RWPE2 (cell line): ENCODE results near the gene OGT.

Source experiments
- ATAC-seq: fragments of 200-7000 bp; cut with Tn5 transposase; 3 replicates; pipeline ENCODE4 v1.9.1; 2021; ENCODE audit warnings: low read depth
- DNase-seq: peaks from one replicate; pipeline ENCODE4 v3.0.0-alpha.2; 2020; ENCODE audit warnings: low spot score
- H3K27ac ChIP-seq: fragments of 450-650 bp; 2 replicates; pipeline ENCODE4 v1.5.1; 2017; ENCODE audit warnings: mild to moderate bottlenecking; ENCODE audit not compliant: poor library complexity, severe bottlenecking
- H3K27me3 ChIP-seq: fragments of 250-450 bp; sonication (Bioruptor Pico); 2 replicates; pipeline ENCODE4 v1.5.1; 2021; ENCODE audit warnings: mild to moderate bottlenecking, moderate library complexity; ENCODE audit not compliant: insufficient read depth, poor library complexity, severe bottlenecking
- H3K36me3 ChIP-seq: fragments of 250-450 bp; sonication (Bioruptor Pico); 2 replicates; pipeline ENCODE4 v1.5.1; 2020; ENCODE audit warnings: low read depth, mild to moderate bottlenecking, moderate library complexity
- H3K4me1 ChIP-seq: fragments of 250-450 bp; sonication (Bioruptor Pico); 2 replicates; pipeline ENCODE4 v1.5.1; 2021; ENCODE audit warnings: mild to moderate bottlenecking, moderate library complexity; ENCODE audit not compliant: insufficient read depth, poor library complexity, severe bottlenecking
- H3K4me3 ChIP-seq: fragments of 250-450 bp; sonication (Bioruptor Pico); 2 replicates; pipeline ENCODE4 v1.5.1; 2021; ENCODE audit warnings: mild to moderate bottlenecking, moderate library complexity; ENCODE audit not compliant: severe bottlenecking
- H3K9me3 ChIP-seq: fragments of 250-450 bp; sonication (Bioruptor Pico); 2 replicates; pipeline ENCODE4 v1.5.1; 2021; ENCODE audit warnings: mild to moderate bottlenecking, moderate library complexity; ENCODE audit not compliant: severe bottlenecking
- CTCF ChIP-seq: fragments of 450-650 bp; IDR thresholded peaks from one replicate; pipeline ENCODE4 v1.5.1; 2017; ENCODE audit warnings: mild to moderate bottlenecking, moderate library complexity; ENCODE audit not compliant: poor library complexity, severe bottlenecking

Gene OGT

GRCh38 chrX:71618303-71618721 is 85.4 kb downstream of the OGT start, which contains the start of gene CXCR3:
Gene CXCR3, minus strand, starts transcription at chrX:71618511. Its CDS starts 62 bp downstream, at chrX:71618449.
- Histone ChIP-seq H3K36me3 (no peaks in the 10 kb centered on the region), H3K4me1 (no peaks in the 10 kb centered on the region), H3K27ac (no peak within 1 kb of the TSS), H3K9me3 (no peaks in the 10 kb centered on the region), H3K27me3 (no peaks in the 10 kb centered on the region), H3K4me3 (no peak within 1 kb of the TSS)
- no peak for TF ChIP-seq CTCF
- ATAC-seq (no peak), DNase-seq (no peak)

- no peak for ATAC-seq
- Histone ChIP-seq H3K27me3 (no peaks in the 10 kb centered on the region), H3K27ac (no peak overlapping the region), H3K36me3 (no peaks in the 10 kb centered on the region), H3K4me1 (no peaks in the 10 kb centered on the region), H3K4me3 (no peak overlapping the region), H3K9me3 (no peaks in the 10 kb centered on the region)
- DNase-seq = no peak
- no peak for TF ChIP-seq CTCF
These were observed 85.9 kb downstream of the OGT start for GRCh38 chrX:71618787-71619186.

GRCh38 chrX:71619193-71619592 is 86.3 kb downstream of the OGT start:
- TF ChIP-seq CTCF = no peak
- Histone ChIP-seq H3K9me3 (no peaks in the 10 kb centered on the region), H3K4me3 (no peak overlapping the region), H3K36me3 (no peaks in the 10 kb centered on the region), H3K4me1 (no peaks in the 10 kb centered on the region), H3K27me3 (no peaks in the 10 kb centered on the region), H3K27ac (no peak overlapping the region)
- DNase-seq = no peak
- no peak for ATAC-seq

GRCh38 chrX:71619986-71620385 is 87.1 kb downstream of the OGT start:
- H3K4me3 ChIP-seq = no peak overlapping the region
- H3K4me1 ChIP-seq = no peaks in the 10 kb centered on the region
- no peak for TF ChIP-seq CTCF
- no peak overlapping the region for H3K27ac ChIP-seq
- H3K27me3 ChIP-seq = no peaks in the 10 kb centered on the region
- no peaks in the 10 kb centered on the region for H3K9me3 ChIP-seq
- no peak for ATAC-seq
- no peak for DNase-seq
- no peaks in the 10 kb centered on the region for H3K36me3 ChIP-seq

- no peak overlapping the region for H3K4me3 ChIP-seq
- H3K27ac ChIP-seq = no peak overlapping the region
- no peak for DNase-seq
- ATAC-seq = no peak
- no peaks in the 10 kb centered on the region for H3K9me3 ChIP-seq
- no peak for TF ChIP-seq CTCF
- no peaks in the 10 kb centered on the region for H3K36me3 ChIP-seq
- no peaks in the 10 kb centered on the region for H3K4me1 ChIP-seq
- H3K27me3 ChIP-seq = no peaks in the 10 kb centered on the region
These were observed 88.7 kb downstream of the OGT start for GRCh38 chrX:71621603-71622002.
